Neutrophil (primary cell): ENCODE data around the gene GLIS1.
A peak's percentile ranks its signal among the peaks of the same experiment; 100 is the strongest.

Experiments
- H3K27ac ChIP-seq: fragments of 200-600 bp; sonication (generic); 2 replicates; pipeline ENCODE4 v1.5.1; 2016; ENCODE audit warnings: mild to moderate bottlenecking, moderate library complexity
- H3K27me3 ChIP-seq: fragments of 200-600 bp; sonication (generic); 2 replicates; pipeline ENCODE4 v1.6.0; 2016; ENCODE audit warnings: mild to moderate bottlenecking
- H3K36me3 ChIP-seq: fragments of 200-600 bp; sonication (generic); 2 replicates; pipeline ENCODE4 v1.5.1; 2017
- H3K4me1 ChIP-seq, 2 experiments: fragments of 200-600 bp in 1 of 2; sonication (generic) in 1 of 2; 1 replicate in 1 of 2; 2 replicates in 1 of 2; pipeline versions ENCODE4 v1.5.1 to v1.6.1; 2013 to 2016; ENCODE audit warnings: low read depth in 1 of 2, low read length in 1 of 2, mild to moderate bottlenecking in 1 of 2, moderate library complexity in 1 of 2; ENCODE audit not compliant: control insufficient read depth in 1 of 2, insufficient read depth in 1 of 2
- H3K4me3 ChIP-seq, 2 experiments: fragments of 200-600 bp in 1 of 2; sonication (generic) in 1 of 2; 1 replicate in 1 of 2; 2 replicates in 1 of 2; pipeline ENCODE4 v1.5.1; 2013 to 2016; ENCODE audit warnings: low read depth in 1 of 2, low read length in 1 of 2, mild to moderate bottlenecking in 1 of 2, moderate library complexity in 1 of 2
- H3K9me3 ChIP-seq: fragments of 200-600 bp; sonication (generic); 2 replicates; pipeline ENCODE4 v1.5.1; 2016
- TF ChIP-seq, protein P1 (sequence below): fragments of 200-600 bp; sonication (generic); IDR thresholded peaks from 2 replicates; pipeline ENCODE4 v1.5.1; 2016; ENCODE audit warnings: antibody characterized with exemption

GLIS1 gene

DNA sequence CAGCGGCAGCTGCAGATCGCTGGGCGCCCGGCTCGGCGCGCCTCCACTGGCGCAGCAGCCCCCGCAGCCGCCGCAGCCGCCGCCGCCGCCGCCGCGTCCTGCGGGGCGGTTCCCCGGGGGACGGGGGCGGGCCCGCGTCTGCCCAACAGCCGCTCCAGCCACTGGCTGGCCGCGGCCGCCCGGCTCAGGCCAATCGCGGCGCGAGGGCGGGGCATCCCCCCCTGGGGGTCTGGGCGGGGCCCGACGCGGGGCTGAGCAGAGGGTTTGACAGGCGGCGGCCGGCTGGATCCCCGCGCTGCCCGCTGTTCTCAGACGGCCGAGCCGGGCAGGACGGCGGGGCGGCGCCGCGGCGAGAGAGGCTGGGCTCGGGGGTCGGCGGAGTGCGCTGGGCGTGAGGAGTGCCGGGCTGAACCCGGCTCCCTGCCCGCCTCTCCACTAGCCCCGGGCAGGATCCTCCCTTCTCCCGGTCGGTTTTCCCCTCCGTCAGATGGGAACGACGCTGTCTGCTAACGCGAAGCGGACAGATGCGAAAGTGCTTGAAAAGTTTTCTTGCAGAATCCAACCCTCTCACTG, at the start of gene GLIS1:
Gene GLIS1 (minus strand): TSS at position 56 of the 573 bp plus-strand sequence. CDS start 1,100 bp downstream, outside the sequence.
- no peak within 1 kb of the TSS for H3K27ac ChIP-seq
- H3K4me1 ChIP-seq = peaks cover 10 to 19% of the 10 kb centered on the region in 2 experiments
- H3K27me3 ChIP-seq = peaks cover 100% of the 10 kb centered on the region
- H3K9me3 ChIP-seq = no peaks in the 10 kb centered on the region
- peak within 1 kb of the TSS; percentile 21 to 56 for H3K4me3 ChIP-seq
- TF ChIP-seq, protein P1, sequence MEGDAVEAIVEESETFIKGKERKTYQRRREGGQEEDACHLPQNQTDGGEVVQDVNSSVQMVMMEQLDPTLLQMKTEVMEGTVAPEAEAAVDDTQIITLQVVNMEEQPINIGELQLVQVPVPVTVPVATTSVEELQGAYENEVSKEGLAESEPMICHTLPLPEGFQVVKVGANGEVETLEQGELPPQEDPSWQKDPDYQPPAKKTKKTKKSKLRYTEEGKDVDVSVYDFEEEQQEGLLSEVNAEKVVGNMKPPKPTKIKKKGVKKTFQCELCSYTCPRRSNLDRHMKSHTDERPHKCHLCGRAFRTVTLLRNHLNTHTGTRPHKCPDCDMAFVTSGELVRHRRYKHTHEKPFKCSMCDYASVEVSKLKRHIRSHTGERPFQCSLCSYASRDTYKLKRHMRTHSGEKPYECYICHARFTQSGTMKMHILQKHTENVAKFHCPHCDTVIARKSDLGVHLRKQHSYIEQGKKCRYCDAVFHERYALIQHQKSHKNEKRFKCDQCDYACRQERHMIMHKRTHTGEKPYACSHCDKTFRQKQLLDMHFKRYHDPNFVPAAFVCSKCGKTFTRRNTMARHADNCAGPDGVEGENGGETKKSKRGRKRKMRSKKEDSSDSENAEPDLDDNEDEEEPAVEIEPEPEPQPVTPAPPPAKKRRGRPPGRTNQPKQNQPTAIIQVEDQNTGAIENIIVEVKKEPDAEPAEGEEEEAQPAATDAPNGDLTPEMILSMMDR = no peak
- no peaks in the 10 kb centered on the region for H3K36me3 ChIP-seq

DNA sequence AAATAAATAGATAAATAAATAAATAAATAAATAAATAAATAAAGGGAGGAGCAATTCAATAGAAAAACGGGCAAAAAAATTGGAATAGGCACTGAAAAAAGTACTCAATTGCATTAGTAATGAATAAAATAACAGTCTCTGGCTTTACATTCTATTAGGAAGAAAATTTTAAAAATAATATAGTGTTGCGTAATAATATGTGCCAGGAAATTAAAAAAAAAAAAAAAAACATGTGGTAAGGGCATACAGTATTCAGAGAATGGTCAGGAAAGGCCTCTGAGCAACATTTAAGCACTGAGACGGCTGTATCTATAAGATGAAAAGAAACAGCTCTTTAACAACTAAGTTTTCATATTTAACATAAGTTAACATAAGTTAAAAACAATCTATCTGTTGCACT, 48.7 kb upstream of the GLIS1 start:
- no peak overlapping the region for H3K4me3 ChIP-seq
- no peak overlapping the region for H3K27ac ChIP-seq
- peaks cover 28% of the 10 kb centered on the region for H3K36me3 ChIP-seq
- H3K4me1 ChIP-seq = no peaks in the 10 kb centered on the region
- TF ChIP-seq, protein P1 = no peak
- no peaks in the 10 kb centered on the region for H3K27me3 ChIP-seq
- H3K9me3 ChIP-seq = no peaks in the 10 kb centered on the region

DNA sequence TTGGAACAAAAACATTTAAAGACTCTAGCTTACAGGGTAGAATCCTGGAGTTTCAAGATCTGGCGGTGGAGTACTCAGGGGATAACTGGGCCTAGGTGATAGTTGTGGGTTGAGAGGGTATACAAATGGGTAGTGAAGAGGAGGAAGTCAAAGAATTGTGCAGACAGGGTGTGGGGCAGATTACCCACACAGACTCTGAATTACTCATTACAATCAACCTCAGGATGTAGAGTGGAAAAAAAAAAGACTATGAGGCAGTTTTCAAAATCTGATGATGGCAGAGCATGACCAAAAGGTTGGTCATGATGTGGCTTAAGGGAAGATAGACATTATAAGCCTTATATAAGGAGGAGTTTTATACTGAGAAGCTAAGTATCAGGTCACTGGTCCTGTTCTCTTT, 44.1 kb upstream of the GLIS1 start:
- TF ChIP-seq, protein P1 = no peak
- H3K4me3 ChIP-seq = no peak overlapping the region
- no peaks in the 10 kb centered on the region for H3K9me3 ChIP-seq
- H3K27me3 ChIP-seq = no peaks in the 10 kb centered on the region
- H3K36me3 ChIP-seq = peaks cover 16% of the 10 kb centered on the region
- no peak overlapping the region for H3K27ac ChIP-seq
- H3K4me1 ChIP-seq = no peaks in the 10 kb centered on the region

DNA sequence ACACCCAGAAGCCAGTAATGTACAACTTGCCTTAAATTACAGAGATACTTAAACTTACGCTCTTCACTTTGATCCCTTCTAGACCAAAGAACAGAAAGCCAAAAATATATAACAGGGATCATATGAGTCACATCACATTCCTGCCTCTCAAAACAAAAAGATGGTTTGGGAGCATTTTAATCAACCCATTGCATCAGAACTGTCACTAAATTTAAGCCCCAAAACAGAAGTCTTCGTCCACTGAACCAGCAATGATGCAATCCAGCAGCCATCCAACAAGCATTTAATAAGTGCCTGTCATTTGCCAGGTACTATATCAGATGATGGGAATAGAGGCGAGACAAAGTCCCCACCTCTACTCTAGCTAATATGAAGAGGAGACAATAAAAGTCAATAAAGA, 42.7 kb upstream of the GLIS1 start:
- no peaks in the 10 kb centered on the region for H3K4me1 ChIP-seq
- H3K27ac ChIP-seq = no peak overlapping the region
- H3K9me3 ChIP-seq = no peaks in the 10 kb centered on the region
- TF ChIP-seq, protein P1 = no peak
- no peak overlapping the region for H3K4me3 ChIP-seq
- H3K36me3 ChIP-seq = peaks cover 16% of the 10 kb centered on the region
- H3K27me3 ChIP-seq = no peaks in the 10 kb centered on the region

DNA sequence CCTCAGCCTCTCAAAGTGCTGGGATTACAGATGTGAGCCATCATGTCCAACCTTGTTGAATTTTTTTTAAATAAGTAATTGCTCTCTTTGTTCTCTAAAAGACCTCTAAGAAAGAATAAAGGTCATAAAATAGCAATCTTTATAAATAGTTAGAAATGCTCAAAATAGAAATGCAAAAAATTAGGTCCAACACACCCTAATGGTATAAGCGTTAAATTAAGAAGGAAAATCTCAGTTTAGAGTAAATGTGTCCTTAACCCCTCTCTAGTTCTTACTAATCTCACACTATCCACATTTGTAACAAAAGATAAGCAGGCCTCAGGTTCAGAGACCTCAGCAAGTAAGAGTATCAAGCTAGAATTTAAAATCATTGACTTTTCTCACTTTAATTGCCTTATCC, 38.3 kb upstream of the GLIS1 start:
- Histone ChIP-seq H3K27me3 (no peaks in the 10 kb centered on the region), H3K27ac (no peak overlapping the region), H3K4me1 (no peaks in the 10 kb centered on the region), H3K4me3 (no peak overlapping the region), H3K36me3 (no peaks in the 10 kb centered on the region), H3K9me3 (no peaks in the 10 kb centered on the region)
- TF ChIP-seq, protein P1 = no peak
